Subcutaneous adipose tissue (tissue), 4 donors: ENCODE results near the gene THAP6. TPM values are rescaled to one million over a fixed set of nuclear protein-coding genes. Genes with fewer than 3 reads are reported as not detected.

ENCODE experiments used
- CTCF ChIP-seq: fragments of 450-650 bp; IDR thresholded peaks from one replicate; pipeline ENCODE4 v1.5.1; 2016; ENCODE audit warnings: low read depth, mild to moderate bottlenecking, control low read depth, antibody characterized with exemption, moderate library complexity
- total RNA-seq, 4 donors: library from RNA; depleted of rRNA; stranded (reverse); fragments of >200 nt; gene quantifications; one replicate each; pipeline ENCODE4 v1.1.0, GENCODE V29; 2016

THAP6 gene
- total RNA-seq, 4 donors from 2014 or later: 25.3 to 33.3 (median 29.1) TPM

GRCh38 chr4:75552452-75552851 lies 38.2 kb downstream of the THAP6 start:
- TF ChIP-seq CTCF: no peak

GRCh38 chr4:75555294-75556164 lies 41.3 kb downstream of the THAP6 start, which contains the start of gene ODAPH:
ODAPH (plus strand) TSS chr4:75556066; CDS start chr4:75556083, 17 bp downstream.
- TF ChIP-seq CTCF: no peak

- no peak for TF ChIP-seq CTCF
Observed at GRCh38 chr4:75557696-75558095, 43.4 kb downstream of the THAP6 start.

GRCh38 chr4:75561789-75562188 lies 47.5 kb downstream of the THAP6 start:
- no peak for TF ChIP-seq CTCF

- TF ChIP-seq CTCF: no peak
Observed at GRCh38 chr4:75564023-75564422, 49.8 kb downstream of the THAP6 start.

GRCh38 chr4:75565481-75565880 lies 51.2 kb downstream of the THAP6 start:
- no peak for TF ChIP-seq CTCF

- no peak for TF ChIP-seq CTCF
Observed at GRCh38 chr4:75566911-75567310, 52.6 kb downstream of the THAP6 start.
